ENCODE measurements around the gene ADGRD1.

GRCh38 chr12:131021154-131021541, 67.4 kb downstream of the ADGRD1 start:
- TF ChIP-seq ZNF396 (CRISPR knock-in tag; IDR thresholded peaks at IDR 0.05; ENCODE audit: borderline replicate concordance), result no peak
- TF ChIP-seq FOXP1 (CRISPR knock-in tag; IDR thresholded peaks at IDR 0.05; ENCODE audit: borderline replicate concordance), result no peak
- no peak for TF ChIP-seq KAT7 (CRISPR knock-in tag; IDR thresholded peaks at IDR 0.05; ENCODE audit: borderline replicate concordance)
- TF ChIP-seq, protein P1, sequence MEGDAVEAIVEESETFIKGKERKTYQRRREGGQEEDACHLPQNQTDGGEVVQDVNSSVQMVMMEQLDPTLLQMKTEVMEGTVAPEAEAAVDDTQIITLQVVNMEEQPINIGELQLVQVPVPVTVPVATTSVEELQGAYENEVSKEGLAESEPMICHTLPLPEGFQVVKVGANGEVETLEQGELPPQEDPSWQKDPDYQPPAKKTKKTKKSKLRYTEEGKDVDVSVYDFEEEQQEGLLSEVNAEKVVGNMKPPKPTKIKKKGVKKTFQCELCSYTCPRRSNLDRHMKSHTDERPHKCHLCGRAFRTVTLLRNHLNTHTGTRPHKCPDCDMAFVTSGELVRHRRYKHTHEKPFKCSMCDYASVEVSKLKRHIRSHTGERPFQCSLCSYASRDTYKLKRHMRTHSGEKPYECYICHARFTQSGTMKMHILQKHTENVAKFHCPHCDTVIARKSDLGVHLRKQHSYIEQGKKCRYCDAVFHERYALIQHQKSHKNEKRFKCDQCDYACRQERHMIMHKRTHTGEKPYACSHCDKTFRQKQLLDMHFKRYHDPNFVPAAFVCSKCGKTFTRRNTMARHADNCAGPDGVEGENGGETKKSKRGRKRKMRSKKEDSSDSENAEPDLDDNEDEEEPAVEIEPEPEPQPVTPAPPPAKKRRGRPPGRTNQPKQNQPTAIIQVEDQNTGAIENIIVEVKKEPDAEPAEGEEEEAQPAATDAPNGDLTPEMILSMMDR (IDR thresholded peaks at IDR 0.05), result no peak
- TF ChIP-seq, protein P2, sequence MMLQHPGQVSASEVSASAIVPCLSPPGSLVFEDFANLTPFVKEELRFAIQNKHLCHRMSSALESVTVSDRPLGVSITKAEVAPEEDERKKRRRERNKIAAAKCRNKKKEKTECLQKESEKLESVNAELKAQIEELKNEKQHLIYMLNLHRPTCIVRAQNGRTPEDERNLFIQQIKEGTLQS (CRISPR knock-in tag; conservative IDR thresholded peaks at IDR 0.05), result no peak
- no peak for TF ChIP-seq USF1 (CRISPR knock-in tag; IDR thresholded peaks at IDR 0.05)
- TF ChIP-seq, protein P3, sequence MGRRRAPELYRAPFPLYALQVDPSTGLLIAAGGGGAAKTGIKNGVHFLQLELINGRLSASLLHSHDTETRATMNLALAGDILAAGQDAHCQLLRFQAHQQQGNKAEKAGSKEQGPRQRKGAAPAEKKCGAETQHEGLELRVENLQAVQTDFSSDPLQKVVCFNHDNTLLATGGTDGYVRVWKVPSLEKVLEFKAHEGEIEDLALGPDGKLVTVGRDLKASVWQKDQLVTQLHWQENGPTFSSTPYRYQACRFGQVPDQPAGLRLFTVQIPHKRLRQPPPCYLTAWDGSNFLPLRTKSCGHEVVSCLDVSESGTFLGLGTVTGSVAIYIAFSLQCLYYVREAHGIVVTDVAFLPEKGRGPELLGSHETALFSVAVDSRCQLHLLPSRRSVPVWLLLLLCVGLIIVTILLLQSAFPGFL (CRISPR knock-in tag; IDR thresholded peaks at IDR 0.05; ENCODE audit: borderline replicate concordance), result no peak

Measured in WTC11 (cell line).